Measurements from ENCODE around the gene SLC6A8. TPM values are rescaled to one million over a fixed set of nuclear protein-coding genes. Genes with fewer than 3 reads are reported as not detected.

The SLC6A8 gene
- total RNA-seq, result 29.0 and 77.4 TPM in 2 replicates

GRCh38 chrX:153687121-153688039 lies at the start of gene SLC6A8:
TSS of gene SLC6A8 (plus strand) at chrX:153687926. CDS start at chrX:153688575, 649 bp downstream.

GRCh38 chrX:153646620-153647373 lies 40.9 kb upstream of the SLC6A8 start, which contains the start of gene DUSP9:
TSS of gene DUSP9 (plus strand) at chrX:153647203. CDS start at chrX:153647954, 751 bp downstream.

GRCh38 chrX:153673428-153674218 lies 14.1 kb upstream of the SLC6A8 start, which contains the start of gene PNCK:
TSS of gene PNCK (minus strand) at chrX:153673813. CDS start at chrX:153673076, 737 bp downstream.

GRCh38 chrX:153724252-153725038 lies 36.7 kb downstream of the SLC6A8 start, which contains the start of the genes ABCD1 and BCAP31:
TSS of gene ABCD1 (plus strand) at chrX:153724856. CDS start at chrX:153725267, 411 bp downstream.
TSS of gene BCAP31 (minus strand) at chrX:153724387. CDS start at chrX:153723244, 1,143 bp downstream.

Other genes with a start within 250 kb of the SLC6A8 start
- gene TREX2, start 241.9 kb upstream of the SLC6A8 start, total RNA-seq, result 0.64 and 3.8 TPM in 2 replicates
- gene HAUS7, start 217.3 kb upstream of the SLC6A8 start, total RNA-seq, result 8.0 and 8.2 TPM in 2 replicates
- gene BGN, start 192.9 kb upstream of the SLC6A8 start, total RNA-seq, result 0.21 TPM in 1 of 2 replicates, not detected in the other
- gene ATP2B3, start 170.3 kb upstream of the SLC6A8 start, total RNA-seq, result not detected in 2 replicates
- gene CCNQ, start 88.8 kb upstream of the SLC6A8 start, total RNA-seq, result 23.2 and 43.1 TPM in 2 replicates
- 0.28 and 0.68 TPM in 2 replicates for gene DUSP9, start 40.7 kb upstream of the SLC6A8 start, total RNA-seq
- gene PNCK, start 14.1 kb upstream of the SLC6A8 start, total RNA-seq, result 0.34 and 2.5 TPM in 2 replicates
- 229 and 239 TPM in 2 replicates for gene BCAP31, start 36.5 kb downstream of the SLC6A8 start, total RNA-seq
- gene ABCD1, start 36.9 kb downstream of the SLC6A8 start, total RNA-seq, result 1.0 and 4.3 TPM in 2 replicates
- 2.7 and 28.8 TPM in 2 replicates for gene PLXNB3, start 76.3 kb downstream of the SLC6A8 start, total RNA-seq
- gene SRPK3, start 93.1 kb downstream of the SLC6A8 start, total RNA-seq, result under 0.01 and 0.14 TPM in 2 replicates
- 22.9 and 38.8 TPM in 2 replicates for gene IDH3G, start 106.4 kb downstream of the SLC6A8 start, total RNA-seq
- 71.8 and 132 TPM in 2 replicates for gene SSR4, start 106.7 kb downstream of the SLC6A8 start, total RNA-seq
- gene PDZD4, start 142.6 kb downstream of the SLC6A8 start, total RNA-seq, result 0.36 TPM in 1 of 2 replicates, not detected in the other
- gene L1CAM, start 198.2 kb downstream of the SLC6A8 start, total RNA-seq, result 2.1 and 6.3 TPM in 2 replicates
- gene AVPR2, start 216.7 kb downstream of the SLC6A8 start, total RNA-seq, result not detected in 2 replicates
- gene ARHGAP4, start 238.3 kb downstream of the SLC6A8 start, total RNA-seq, result 0.68 and 1.4 TPM in 2 replicates
- gene NAA10, start 247.1 kb downstream of the SLC6A8 start, total RNA-seq, result 51.6 and 54.3 TPM in 2 replicates

All from nasal cavity respiratory epithelium epithelial cell of viscerocranial mucosa (primary cell).